ENCODE measurements around the gene ZDHHC14.

DNA sequence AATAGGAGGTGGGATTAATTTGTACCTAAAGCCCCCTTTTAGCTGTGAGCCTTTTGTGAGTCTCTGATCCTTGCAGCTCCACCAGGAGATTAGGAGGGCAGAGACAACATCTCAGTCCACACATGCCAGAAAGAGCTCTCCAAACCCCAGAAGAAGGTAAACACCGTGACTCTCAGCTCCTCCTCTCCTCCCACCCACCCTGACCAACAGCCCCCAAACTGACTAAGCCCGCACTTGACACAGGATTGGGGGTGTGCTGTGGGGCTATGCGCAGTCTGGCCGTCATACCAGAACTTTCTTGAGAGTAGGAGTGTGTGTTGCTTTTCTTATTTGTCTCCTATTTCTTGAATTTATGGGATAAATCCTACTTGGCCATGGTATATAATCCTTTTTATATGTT, 277.3 kb downstream of the ZDHHC14 start:
- no peak for TF ChIP-seq POLR2A (IDR thresholded peaks at IDR 0.05)
- TF ChIP-seq, protein P1, sequence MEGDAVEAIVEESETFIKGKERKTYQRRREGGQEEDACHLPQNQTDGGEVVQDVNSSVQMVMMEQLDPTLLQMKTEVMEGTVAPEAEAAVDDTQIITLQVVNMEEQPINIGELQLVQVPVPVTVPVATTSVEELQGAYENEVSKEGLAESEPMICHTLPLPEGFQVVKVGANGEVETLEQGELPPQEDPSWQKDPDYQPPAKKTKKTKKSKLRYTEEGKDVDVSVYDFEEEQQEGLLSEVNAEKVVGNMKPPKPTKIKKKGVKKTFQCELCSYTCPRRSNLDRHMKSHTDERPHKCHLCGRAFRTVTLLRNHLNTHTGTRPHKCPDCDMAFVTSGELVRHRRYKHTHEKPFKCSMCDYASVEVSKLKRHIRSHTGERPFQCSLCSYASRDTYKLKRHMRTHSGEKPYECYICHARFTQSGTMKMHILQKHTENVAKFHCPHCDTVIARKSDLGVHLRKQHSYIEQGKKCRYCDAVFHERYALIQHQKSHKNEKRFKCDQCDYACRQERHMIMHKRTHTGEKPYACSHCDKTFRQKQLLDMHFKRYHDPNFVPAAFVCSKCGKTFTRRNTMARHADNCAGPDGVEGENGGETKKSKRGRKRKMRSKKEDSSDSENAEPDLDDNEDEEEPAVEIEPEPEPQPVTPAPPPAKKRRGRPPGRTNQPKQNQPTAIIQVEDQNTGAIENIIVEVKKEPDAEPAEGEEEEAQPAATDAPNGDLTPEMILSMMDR (IDR thresholded peaks at IDR 0.05): no peak
